GM19238 (cell line): ENCODE results near the gene ADAMTS12.
"Not testable (repeated sequence)": the region's sequence is repeated elsewhere in the genome, so short reads cannot be mapped to it uniquely, and the experiment has no call there.

Experiments
- DNase-seq: peaks from one replicate; pipeline ENCODE4 v3.0.0; 2011; ENCODE audit warnings: low spot score; ENCODE audit not compliant: insufficient read length

Gene ADAMTS12

DNA sequence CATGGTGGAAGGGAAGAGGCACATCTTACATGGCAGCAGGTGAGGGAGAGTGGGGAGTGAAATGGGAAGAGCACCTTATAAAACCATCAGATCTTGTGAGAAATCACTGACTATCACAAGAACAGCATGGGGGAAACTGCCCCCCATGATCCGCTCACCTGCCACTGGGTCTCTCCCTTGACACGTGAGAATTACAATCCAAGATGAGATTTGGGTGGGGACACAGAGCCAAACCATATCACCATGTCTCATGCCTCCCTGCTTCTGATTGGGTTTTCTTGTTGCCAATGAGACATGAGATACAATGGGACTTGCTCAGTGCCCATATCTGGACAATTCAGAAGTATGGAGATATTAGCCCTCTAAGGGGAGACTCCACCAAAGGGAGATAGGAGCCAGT lies 353.6 kb downstream of the ADAMTS12 start:
- no peak for DNase-seq

DNA sequence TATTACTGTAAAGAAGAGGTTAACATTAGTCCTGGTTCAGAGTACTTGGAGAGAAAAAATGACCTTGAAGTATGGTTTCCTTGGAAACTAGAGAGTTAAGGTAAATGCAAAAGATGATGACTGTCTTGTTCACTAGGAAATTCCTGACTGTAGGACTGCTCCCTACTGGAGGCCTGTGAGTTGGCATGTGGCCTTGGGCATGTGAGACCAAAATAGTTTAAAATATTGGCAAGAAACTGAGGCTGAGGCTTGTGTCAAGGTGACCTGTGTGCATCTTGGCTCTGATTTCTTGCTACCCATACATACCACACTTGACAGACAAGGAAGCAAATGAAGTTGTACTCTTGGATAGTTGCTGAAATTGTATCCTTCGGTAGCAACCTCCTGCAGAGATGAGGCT lies 354.6 kb downstream of the ADAMTS12 start:
- DNase-seq = no peak

DNA sequence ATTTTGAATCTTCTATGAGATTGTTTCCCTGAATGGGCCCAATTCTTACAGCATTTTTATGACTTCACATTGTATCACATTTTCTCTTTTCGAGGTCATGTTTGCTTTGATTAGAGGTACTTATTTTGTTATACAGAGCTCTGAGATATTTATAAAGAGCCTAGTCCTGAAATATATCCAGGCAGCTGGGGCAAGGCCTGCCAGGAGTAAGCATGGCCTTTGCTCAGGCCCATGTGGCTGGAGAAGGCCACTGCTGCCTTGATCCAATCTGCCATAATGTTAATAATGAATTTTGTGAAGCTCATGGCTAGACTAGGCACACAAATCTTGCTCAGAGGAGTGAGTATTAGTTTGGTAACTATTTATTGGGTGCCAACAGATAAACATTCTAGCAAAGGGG lies 355.0 kb downstream of the ADAMTS12 start:
- no peak for DNase-seq

GRCh38 chr5:33531824-33532223 lies 360.0 kb downstream of the ADAMTS12 start:
- no peak for DNase-seq

DNA sequence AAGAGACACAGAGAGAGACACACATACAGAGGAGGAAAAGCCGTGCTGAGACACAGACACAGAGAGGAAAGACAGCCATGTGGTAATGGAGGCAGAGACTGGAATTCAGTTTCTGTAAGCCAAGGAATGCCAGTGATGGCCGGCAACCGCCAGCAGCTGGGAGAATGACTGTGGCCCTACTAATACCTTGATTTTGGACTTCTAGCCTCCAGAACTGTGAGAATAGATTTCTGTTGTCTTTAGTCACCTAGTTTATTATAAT lies 360.8 kb downstream of the ADAMTS12 start:
- DNase-seq = no peak

- no peak for DNase-seq
Measured at GRCh38 chr5:33530183-33531036, 361.4 kb downstream of the ADAMTS12 start.

GRCh38 chr5:33527696-33528095 lies 364.1 kb downstream of the ADAMTS12 start:
- no peak for DNase-seq

DNA sequence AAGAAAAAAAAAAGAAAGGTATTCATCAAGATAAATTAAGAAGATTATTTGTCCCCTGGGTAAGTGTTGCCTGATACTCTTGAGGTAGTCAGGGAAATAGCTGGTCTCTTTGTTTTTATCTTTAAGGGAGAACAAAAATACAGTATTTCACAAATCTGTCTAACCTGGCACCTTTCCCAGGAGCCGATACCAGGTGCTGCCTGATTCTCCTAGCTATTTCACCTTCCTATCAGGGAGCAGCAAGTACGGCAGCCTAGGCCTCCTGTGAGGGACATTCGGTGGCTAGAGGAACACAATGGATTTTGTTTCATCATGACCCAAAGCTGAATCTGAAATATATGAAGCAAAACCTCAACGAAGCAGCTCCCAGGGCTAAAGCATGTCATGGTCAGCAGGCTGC lies 365.0 kb downstream of the ADAMTS12 start:
- DNase-seq = no peak

GRCh38 chr5:33524476-33524875 lies 367.3 kb downstream of the ADAMTS12 start:
- DNase-seq = no peak

- DNase-seq = no peak
Measured at GRCh38 chr5:33523208-33523771, 368.5 kb downstream of the ADAMTS12 start.

GRCh38 chr5:33516421-33516820 lies 375.4 kb downstream of the ADAMTS12 start:
- no peak for DNase-seq

GRCh38 chr5:33515366-33515765 lies 376.4 kb downstream of the ADAMTS12 start:
- not testable (repeated sequence) for DNase-seq

DNA sequence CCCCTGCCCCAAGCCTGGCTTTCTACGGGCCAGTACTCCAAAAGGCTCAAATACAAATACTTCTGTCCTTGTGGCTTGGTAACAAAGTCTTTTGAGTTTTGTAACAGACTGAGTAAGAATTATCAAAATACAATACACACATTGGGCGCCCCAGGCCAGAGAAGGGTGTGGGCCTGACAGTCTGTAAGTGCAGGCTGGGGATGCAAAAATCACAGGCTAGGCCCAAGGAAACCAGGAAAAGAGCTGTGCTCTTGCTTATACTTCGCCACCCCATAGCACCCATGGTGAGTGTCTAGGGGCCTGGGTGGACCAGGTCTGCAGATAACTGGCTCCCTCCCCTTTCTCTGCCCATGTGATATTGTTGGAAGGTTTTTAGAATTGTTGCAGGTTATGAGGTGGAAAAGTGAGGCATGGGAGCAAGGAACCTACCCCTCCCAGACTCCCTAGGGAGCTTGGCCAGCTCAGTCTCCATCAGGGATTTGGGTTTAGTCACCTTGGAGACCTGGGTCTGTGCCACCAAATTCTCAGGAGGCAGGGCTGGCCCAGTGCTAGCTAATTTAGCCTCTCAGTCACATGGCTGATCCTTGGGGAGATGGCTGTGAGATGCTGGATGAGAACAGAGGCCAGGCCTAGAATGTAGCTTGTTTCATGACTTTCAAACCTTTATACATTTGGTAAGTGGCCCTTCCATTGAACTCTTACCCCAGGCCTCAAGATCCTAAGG lies 378.2 kb downstream of the ADAMTS12 start:
- DNase-seq = no peak

DNA sequence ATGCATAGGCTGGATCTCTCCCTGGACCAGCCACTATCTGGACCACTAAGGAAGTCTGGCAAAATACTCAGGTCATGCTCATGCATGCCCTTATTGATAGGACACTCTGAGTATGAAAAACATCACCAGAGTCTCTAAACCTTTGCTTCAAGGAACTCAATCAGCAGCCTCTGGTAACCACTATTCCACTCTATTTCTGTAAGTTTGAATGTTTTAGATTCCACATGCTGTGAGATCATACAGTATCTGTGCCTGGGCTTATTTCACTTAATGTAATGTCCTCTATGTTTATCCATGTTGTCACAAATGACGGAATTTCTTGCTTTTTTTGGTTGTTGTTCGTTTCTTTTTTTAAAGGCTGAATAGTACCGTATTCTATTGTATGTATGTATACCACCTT lies 382.8 kb downstream of the ADAMTS12 start:
- DNase-seq = no peak

DNA sequence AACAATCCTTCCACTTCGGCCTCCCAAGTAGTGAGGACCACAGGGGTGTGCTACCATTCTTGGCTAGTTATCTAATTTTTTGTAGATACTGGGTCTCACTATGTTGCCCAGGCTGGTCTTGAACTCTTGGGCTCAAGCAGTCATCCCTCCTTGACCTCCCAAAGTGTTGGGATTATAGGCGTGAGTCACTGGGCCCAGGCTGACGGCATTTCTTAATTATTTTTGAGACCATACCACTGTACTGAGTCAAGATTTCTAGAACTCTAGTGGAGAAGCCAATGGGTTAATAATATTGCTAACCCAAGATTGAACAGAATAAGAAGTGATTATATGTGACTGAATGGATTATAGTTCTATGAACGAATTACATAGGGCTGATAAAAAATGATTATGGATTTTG lies 384.4 kb downstream of the ADAMTS12 start:
- DNase-seq = no peak

DNA sequence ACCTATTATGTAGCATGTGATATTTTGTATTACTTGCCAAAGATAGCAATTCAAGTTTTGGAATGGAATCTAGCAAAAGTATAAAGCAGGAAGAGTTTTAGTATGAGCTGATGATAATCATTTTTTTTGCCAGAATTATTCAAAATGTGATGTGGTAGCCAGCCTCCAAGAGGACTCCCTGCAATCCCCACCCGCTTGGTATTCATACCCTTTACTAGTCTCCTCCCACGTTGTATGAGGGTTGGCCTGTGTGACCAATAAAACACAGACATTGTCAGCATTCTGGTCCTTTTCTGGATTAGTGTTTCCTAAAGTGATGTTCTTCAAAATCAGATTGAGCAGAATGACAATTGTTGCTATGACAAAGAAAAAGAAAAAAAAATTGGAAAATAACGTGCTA lies 387.2 kb downstream of the ADAMTS12 start:
- no peak for DNase-seq

DNA sequence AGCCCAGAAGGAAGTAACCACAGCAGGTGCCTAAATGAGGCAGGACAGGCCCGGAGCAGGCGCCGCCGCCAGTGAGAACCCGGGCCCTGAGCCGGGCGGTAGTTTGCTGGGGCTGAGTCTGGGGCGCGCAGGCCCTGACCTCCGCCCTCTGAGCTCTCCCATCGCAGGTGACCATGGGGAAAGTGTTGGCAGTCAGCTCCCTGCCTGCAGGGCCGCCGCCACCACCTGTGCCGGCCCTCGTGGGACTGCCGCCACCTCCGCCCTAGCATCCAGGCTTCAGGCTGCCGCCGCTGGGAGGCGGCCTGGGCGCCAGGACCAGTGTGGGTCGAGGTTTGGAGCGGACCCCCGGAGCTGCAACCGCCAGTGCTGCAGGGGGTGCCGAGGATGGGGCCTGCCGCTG lies 389.9 kb downstream of the ADAMTS12 start:
- DNase-seq = no peak

DNA sequence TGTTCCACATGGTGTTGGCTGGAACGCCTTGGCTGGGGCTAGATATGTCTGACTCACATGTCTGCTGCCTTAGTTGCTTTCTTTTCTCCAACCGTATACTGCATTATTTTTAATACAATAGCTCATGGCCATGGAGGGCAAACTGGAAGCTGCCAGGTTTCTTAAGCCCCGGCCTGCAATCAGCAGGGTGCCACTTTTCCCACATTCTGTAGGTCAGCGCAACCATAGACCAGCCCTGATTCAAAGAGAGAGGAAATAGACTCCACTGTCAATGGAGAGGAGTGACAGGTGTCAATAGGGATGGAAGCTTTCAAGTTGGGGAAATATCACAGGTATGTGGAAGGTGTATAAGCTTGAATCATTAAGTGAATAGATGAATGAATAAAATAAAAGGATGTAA lies 390.5 kb downstream of the ADAMTS12 start:
- DNase-seq = no peak

DNA sequence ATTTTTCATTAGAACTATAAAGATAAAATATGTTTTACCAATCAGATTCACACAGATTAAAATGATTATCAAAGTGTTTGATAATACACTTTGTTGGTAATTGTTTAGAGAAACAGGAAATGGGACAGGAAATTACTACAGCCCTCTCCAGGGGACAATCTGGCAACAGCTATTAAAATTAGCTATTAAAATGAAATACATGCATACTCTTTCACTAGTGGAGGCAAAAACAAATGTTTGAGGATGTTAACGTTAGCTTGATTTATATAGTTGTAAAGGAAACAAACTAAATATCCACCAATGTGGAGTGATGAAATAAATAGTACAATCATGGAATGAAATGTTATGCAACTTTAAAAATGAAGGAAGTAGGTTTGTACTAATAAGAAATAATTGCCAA lies 397.3 kb downstream of the ADAMTS12 start:
- DNase-seq = no peak

DNA sequence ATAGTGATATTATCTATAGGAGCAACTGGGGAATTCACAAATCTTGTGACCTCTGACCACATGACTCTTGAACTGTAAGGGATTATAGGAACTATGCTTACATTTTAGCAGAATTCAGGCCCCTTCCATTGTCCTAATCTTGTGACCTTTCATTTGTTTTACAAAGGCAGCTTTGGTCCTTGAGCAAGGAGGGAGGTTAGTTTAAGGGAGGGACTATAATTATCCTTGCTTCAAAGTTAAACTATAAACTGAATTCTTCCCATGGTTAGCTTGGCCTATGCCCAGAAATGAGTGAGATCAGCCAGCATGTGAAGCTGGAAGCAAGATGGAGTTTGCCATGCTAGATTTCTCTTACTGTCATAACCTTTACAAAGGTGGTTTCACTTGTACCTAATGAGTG lies 399.8 kb downstream of the ADAMTS12 start:
- no peak for DNase-seq

- DNase-seq = no peak
Measured at GRCh38 chr5:33490071-33490665, 401.6 kb downstream of the ADAMTS12 start.

- DNase-seq = no peak
Measured at GRCh38 chr5:33489481-33490067, 402.2 kb downstream of the ADAMTS12 start.
